Measurements from ENCODE around the gene PRKCB. TPM values are rescaled to one million over a fixed set of nuclear protein-coding genes. Genes with fewer than 3 reads are reported as not detected.

The PRKCB gene
- total RNA-seq, 2 experiments from 2014 or later: 21.0 to 51.6 TPM

GRCh38 chr16:24005577-24005976 is 169.8 kb downstream of the PRKCB start:
- no peaks in the 10 kb centered on the region for H3K79me2 ChIP-seq (ENCODE audit: insufficient read depth, low read depth, low read length)
- POLR2A ChIA-PET: no interaction called here
- H3K36me3 ChIP-seq (ENCODE audit: insufficient read depth, low read length): no peaks in the 10 kb centered on the region
- H3K9me3 ChIP-seq (ENCODE audit: low read length): no peaks in the 10 kb centered on the region
- H2AFZ ChIP-seq (ENCODE audit: low read length): no peak overlapping the region
- no peaks in the 10 kb centered on the region for H4K20me1 ChIP-seq (ENCODE audit: insufficient read depth, low read length)
- no peak overlapping the region for H3K4me3 ChIP-seq (ENCODE audit: low read depth, low read length, poor library complexity, severe bottlenecking)
- intact Hi-C loops (cut with micrococcal nuclease; ENCODE audit: unreplicated experiment): no loop called here
- H3K27ac ChIP-seq (ENCODE audit: low read depth, low read length, poor library complexity, severe bottlenecking): no peak overlapping the region
- no peak overlapping the region for H3K4me2 ChIP-seq (ENCODE audit: low read length)
- peaks cover 15% of the 10 kb centered on the region for H3K4me1 ChIP-seq (ENCODE audit: insufficient read depth, low read length, poor library complexity, severe bottlenecking)
- no peak for DNase-seq (ENCODE audit: low spot score)
- TF ChIP-seq CTCF (conservative IDR thresholded peaks at IDR 0.05; ENCODE audit: low read length): no peak
- H3K9me2 ChIP-seq (ENCODE audit: insufficient read depth, low read length): no peaks in the 10 kb centered on the region
- BruUV-seq (replicated peaks): no TSS peak
- CTCF ChIA-PET (ENCODE audit: unreplicated experiment): no interaction called here

GRCh38 chr16:24007391-24007790 is 171.6 kb downstream of the PRKCB start:
- ChIA-PET POLR2A (interaction anchor here (0.6 to 1.5 kb wide), 2 partner anchors 201 to 204 kb away, joined by 3 to 4 read pairs; no protein-coding TSS in a partner anchor), CTCF (ENCODE audit: unreplicated experiment) (no interaction called here)
- no peaks in the 10 kb centered on the region for H3K79me2 ChIP-seq (ENCODE audit: insufficient read depth, low read depth, low read length)
- H3K9me2 ChIP-seq (ENCODE audit: insufficient read depth, low read length): no peaks in the 10 kb centered on the region
- intact Hi-C loops (cut with micrococcal nuclease; ENCODE audit: unreplicated experiment): no loop called here
- no peaks in the 10 kb centered on the region for H3K36me3 ChIP-seq (ENCODE audit: insufficient read depth, low read length)
- no peak overlapping the region for H3K4me2 ChIP-seq (ENCODE audit: low read length)
- TF ChIP-seq EZH2phosphoT487 (IDR thresholded peaks at IDR 0.05; ENCODE audit: borderline replicate concordance, low read depth, low read length) (no peak), CTCF (conservative IDR thresholded peaks at IDR 0.05; ENCODE audit: low read length) (no peak)
- DNase-seq (ENCODE audit: low spot score): no peak
- no peaks in the 10 kb centered on the region for H3K9me3 ChIP-seq (ENCODE audit: low read length)
- BruUV-seq (replicated peaks): no TSS peak
- H3K27ac ChIP-seq (ENCODE audit: low read depth, low read length, poor library complexity, severe bottlenecking): no peak overlapping the region
- peaks cover 29% of the 10 kb centered on the region for H3K4me1 ChIP-seq (ENCODE audit: insufficient read depth, low read length, poor library complexity, severe bottlenecking)
- no peak overlapping the region for H3K4me3 ChIP-seq (ENCODE audit: low read depth, low read length, poor library complexity, severe bottlenecking)
- no peak overlapping the region for H2AFZ ChIP-seq (ENCODE audit: low read length)
- no peaks in the 10 kb centered on the region for H4K20me1 ChIP-seq (ENCODE audit: insufficient read depth, low read length)

- Histone ChIP-seq H3K79me2 (ENCODE audit: insufficient read depth, low read depth, low read length) (no peaks in the 10 kb centered on the region), H4K20me1 (ENCODE audit: insufficient read depth, low read length) (no peaks in the 10 kb centered on the region), H3K9me3 (ENCODE audit: low read length) (no peaks in the 10 kb centered on the region), H2AFZ (ENCODE audit: low read length) (no peak overlapping the region), H3K36me3 (ENCODE audit: insufficient read depth, low read length) (no peaks in the 10 kb centered on the region), H3K4me1 (ENCODE audit: insufficient read depth, low read length, poor library complexity, severe bottlenecking) (peaks cover 34% of the 10 kb centered on the region), H3K27ac (ENCODE audit: low read depth, low read length, poor library complexity, severe bottlenecking) (no peak overlapping the region), H3K4me2 (ENCODE audit: low read length) (no peak overlapping the region), H3K9me2 (ENCODE audit: insufficient read depth, low read length) (no peaks in the 10 kb centered on the region), H3K4me3 (ENCODE audit: low read depth, low read length, poor library complexity, severe bottlenecking) (no peak overlapping the region)
- ChIA-PET POLR2A (interaction anchor here (0.6 to 1.5 kb wide), 2 partner anchors 202 to 204 kb away, joined by 3 to 4 read pairs; no protein-coding TSS in a partner anchor), CTCF (ENCODE audit: unreplicated experiment) (no interaction called here)
- BruUV-seq (replicated peaks): no TSS peak
- no peak for DNase-seq (ENCODE audit: low spot score)
- no peak for TF ChIP-seq EZH2phosphoT487 (IDR thresholded peaks at IDR 0.05; ENCODE audit: borderline replicate concordance, low read depth, low read length)
- no peak for TF ChIP-seq CTCF (conservative IDR thresholded peaks at IDR 0.05; ENCODE audit: low read length)
- intact Hi-C loops (cut with micrococcal nuclease; ENCODE audit: unreplicated experiment): no loop called here
Observed at GRCh38 chr16:24007934-24008333, 172.2 kb downstream of the PRKCB start.

Data from OCI-LY7 (cell line).